ENCODE data around the gene ZFYVE19.
A peak's percentile ranks its signal among the peaks of the same experiment; 100 is the strongest.

ZFYVE19 gene

GRCh38 chr15:40775740-40776536, 31.0 kb upstream of the ZFYVE19 start:
- DNase-seq (ENCODE audit: low read depth, low spot score), result no peak

GRCh38 chr15:40776537-40777141, 30.2 kb upstream of the ZFYVE19 start:
- no peak for DNase-seq (ENCODE audit: low read depth, low spot score)

GRCh38 chr15:40782609-40783227, 24.2 kb upstream of the ZFYVE19 start:
- DNase-seq (ENCODE audit: low read depth, low spot score), result no peak

GRCh38 chr15:40785164-40785563, 21.7 kb upstream of the ZFYVE19 start:
- no peak for DNase-seq (ENCODE audit: low read depth, low spot score)

- DNase-seq (ENCODE audit: low read depth, low spot score), result no peak
Observed at GRCh38 chr15:40785814-40786213, 21.1 kb upstream of the ZFYVE19 start.

- DNase-seq (ENCODE audit: low read depth, low spot score), result peak; percentile 79
Observed at GRCh38 chr15:40787344-40787841, 19.5 kb upstream of the ZFYVE19 start.

- DNase-seq (ENCODE audit: low read depth, low spot score), result no peak
Observed at GRCh38 chr15:40787991-40788390, 18.9 kb upstream of the ZFYVE19 start.

GRCh38 chr15:40789119-40789518, 17.8 kb upstream of the ZFYVE19 start:
- DNase-seq (ENCODE audit: low read depth, low spot score), result no peak

- no peak for DNase-seq (ENCODE audit: low read depth, low spot score)
Observed at GRCh38 chr15:40789999-40790398, 16.9 kb upstream of the ZFYVE19 start.

GRCh38 chr15:40790718-40791117, 16.2 kb upstream of the ZFYVE19 start:
- DNase-seq (ENCODE audit: low read depth, low spot score), result no peak

- DNase-seq (ENCODE audit: low read depth, low spot score), result no peak
Observed at GRCh38 chr15:40792394-40792793, 14.5 kb upstream of the ZFYVE19 start.

- DNase-seq (ENCODE audit: low read depth, low spot score), result no peak
Observed at GRCh38 chr15:40793216-40793989, 13.5 kb upstream of the ZFYVE19 start.

GRCh38 chr15:40796041-40796440, 10.8 kb upstream of the ZFYVE19 start:
- DNase-seq (ENCODE audit: low read depth, low spot score), result no peak

GRCh38 chr15:40796512-40796911, 10.4 kb upstream of the ZFYVE19 start:
- DNase-seq (ENCODE audit: low read depth, low spot score), result no peak

- DNase-seq (ENCODE audit: low read depth, low spot score), result no peak
Observed at GRCh38 chr15:40799523-40799922, 7.4 kb upstream of the ZFYVE19 start.

- no peak for DNase-seq (ENCODE audit: low read depth, low spot score)
Observed at GRCh38 chr15:40803076-40803475, 3.8 kb upstream of the ZFYVE19 start.

GRCh38 chr15:40803688-40804087, 3.2 kb upstream of the ZFYVE19 start:
- no peak for DNase-seq (ENCODE audit: low read depth, low spot score)

GRCh38 chr15:40806672-40807027, 239 bp upstream of the ZFYVE19 start:
- no peak for DNase-seq (ENCODE audit: low read depth, low spot score)

GRCh38 chr15:40807888-40808461, 1.1 kb downstream of the ZFYVE19 start:
- no peak for DNase-seq (ENCODE audit: low read depth, low spot score)

- DNase-seq (ENCODE audit: low read depth, low spot score), result no peak
Observed at GRCh38 chr15:40808861-40809450, 2.1 kb downstream of the ZFYVE19 start.

- no peak for DNase-seq (ENCODE audit: low read depth, low spot score)
Observed at GRCh38 chr15:40812721-40813425, 6.0 kb downstream of the ZFYVE19 start.

Data from iPS DF 19.7 (cell line).